Measurements from ENCODE around the gene MTOR.

- TF ChIP-seq CTCF (conservative IDR thresholded peaks at IDR 0.05; ENCODE audit: low read length) = no peak
- no peak for TF ChIP-seq EZH2phosphoT487 (IDR thresholded peaks at IDR 0.05; ENCODE audit: borderline replicate concordance)
These were observed 19.4 kb upstream of the MTOR start for GRCh38 chr1:11281518-11282331.
